ENCODE results near the gene ADAMTS16.

GRCh38 chr5:5189051-5189430, 48.9 kb downstream of the ADAMTS16 start:
- no peak for TF ChIP-seq GATA2 (IDR thresholded peaks at IDR 0.05; ENCODE audit: low read depth, low read length)
- no peak for TF ChIP-seq GATA3 (IDR thresholded peaks at IDR 0.05; ENCODE audit: low read depth, low read length)

All from SH-SY5Y (cell line).